Measurements from ENCODE around the gene HHAT. TPM values are rescaled to one million over a fixed set of nuclear protein-coding genes. Genes with fewer than 3 reads are reported as not detected.

Gene HHAT
- polyA plus RNA-seq, 1 donor from 2014 or later: 5.3 TPM

- Histone ChIP-seq H3K36me3 (ENCODE audit: insufficient read depth, low read length) (no peaks in the 10 kb centered on the region), H3K4me2 (ENCODE audit: low read length) (no peak overlapping the region), H2AFZ (ENCODE audit: low read depth, low read length) (no peak overlapping the region), H3K27ac (ENCODE audit: low read length) (no peak overlapping the region), H3F3A (ENCODE audit: insufficient read depth, low read length, poor library complexity, severe bottlenecking) (no peaks in the 10 kb centered on the region), H3K79me2 (replicated peaks; ENCODE audit: insufficient read depth, low read length) (no peaks in the 10 kb centered on the region), H4K20me1 (ENCODE audit: insufficient read depth) (no peaks in the 10 kb centered on the region), H3K27me3 (ENCODE audit: insufficient read depth, low read depth, low read length) (no peaks in the 10 kb centered on the region), H3K9me2 (ENCODE audit: insufficient read depth, low read length) (no peaks in the 10 kb centered on the region), H3K9me3 (ENCODE audit: low read length) (no peaks in the 10 kb centered on the region), H3K4me3 (ENCODE audit: low read length) (no peak overlapping the region), H3K9ac (ENCODE audit: low read length) (no peak overlapping the region)
- TF ChIP-seq RAD21 (conservative IDR thresholded peaks at IDR 0.05): no peak
- no peak for TF ChIP-seq SMC3 (conservative IDR thresholded peaks at IDR 0.05; ENCODE audit: poor library complexity)
- TF ChIP-seq EZH2 (IDR thresholded peaks at IDR 0.05; ENCODE audit: borderline replicate concordance, insufficient read depth, low read length, poor library complexity, severe bottlenecking): no peak
- TF ChIP-seq REST (IDR thresholded peaks at IDR 0.05; ENCODE audit: borderline replicate concordance): no peak
Observed at GRCh38 chr1:210416681-210417080, 88.0 kb downstream of the HHAT start.

GRCh38 chr1:210417881-210418280 lies 89.2 kb downstream of the HHAT start:
- no peaks in the 10 kb centered on the region for H4K20me1 ChIP-seq (ENCODE audit: insufficient read depth)
- H3K27me3 ChIP-seq (ENCODE audit: insufficient read depth, low read depth, low read length): no peaks in the 10 kb centered on the region
- no peak overlapping the region for H3K4me2 ChIP-seq (ENCODE audit: low read length)
- no peaks in the 10 kb centered on the region for H3K36me3 ChIP-seq (ENCODE audit: insufficient read depth, low read length)
- H3K4me3 ChIP-seq (ENCODE audit: low read length): no peak overlapping the region
- H3K9me3 ChIP-seq (ENCODE audit: low read length): no peaks in the 10 kb centered on the region
- TF ChIP-seq RAD21 (conservative IDR thresholded peaks at IDR 0.05) (no peak), SMC3 (conservative IDR thresholded peaks at IDR 0.05; ENCODE audit: poor library complexity) (no peak), EZH2 (IDR thresholded peaks at IDR 0.05; ENCODE audit: borderline replicate concordance, insufficient read depth, low read length, poor library complexity, severe bottlenecking) (no peak), TAF1 (IDR thresholded peaks at IDR 0.05; ENCODE audit: low read depth) (no peak), MXI1 (conservative IDR thresholded peaks at IDR 0.05; ENCODE audit: poor library complexity, severe bottlenecking) (no peak), REST (IDR thresholded peaks at IDR 0.05; ENCODE audit: borderline replicate concordance) (no peak), EP300 (conservative IDR thresholded peaks at IDR 0.05; ENCODE audit: poor library complexity, severe bottlenecking) (no peak), CTCF (IDR thresholded peaks at IDR 0.05; ENCODE audit: poor library complexity, severe bottlenecking) (no peak), POLR2AphosphoS5 (IDR thresholded peaks at IDR 0.05) (no peak)
- no peaks in the 10 kb centered on the region for H3K9me2 ChIP-seq (ENCODE audit: insufficient read depth, low read length)
- H2AFZ ChIP-seq (ENCODE audit: low read depth, low read length): no peak overlapping the region
- H3K9ac ChIP-seq (ENCODE audit: low read length): no peak overlapping the region
- no peak overlapping the region for H3K27ac ChIP-seq (ENCODE audit: low read length)
- H3F3A ChIP-seq (ENCODE audit: insufficient read depth, low read length, poor library complexity, severe bottlenecking): no peaks in the 10 kb centered on the region
- no peaks in the 10 kb centered on the region for H3K79me2 ChIP-seq (replicated peaks; ENCODE audit: insufficient read depth, low read length)
